ENCODE data around the gene ADCY5.

GRCh38 chr3:123444023-123444422 lies 4.9 kb downstream of the ADCY5 start:
- TF ChIP-seq CTCF (conservative IDR thresholded peaks at IDR 0.05), result no peak
- TF ChIP-seq ZFX (IDR thresholded peaks at IDR 0.05), result no peak
